Breast epithelium (tissue), 3 donors: ENCODE measurements around the gene CMKLR1.

Experiments
- CTCF ChIP-seq, 3 donors: fragments of 450-650 bp; IDR thresholded peaks; one replicate each; pipeline ENCODE4 v1.5.1; 2016 to 2017; ENCODE audit warnings: antibody characterized with exemption in 3 of 3, mild to moderate bottlenecking in 3 of 3, moderate library complexity in 3 of 3
- POLR2A ChIP-seq: fragments of 450-650 bp; IDR thresholded peaks from one replicate; pipeline ENCODE4 v1.6.1; 2016; ENCODE audit warnings: antibody characterized with exemption, mild to moderate bottlenecking, moderate library complexity

- no peak for TF ChIP-seq CTCF (IDR thresholded peaks at IDR 0.05)
- no peak for TF ChIP-seq POLR2A
These were observed 3.9 kb upstream of the CMKLR1 start for GRCh38 chr12:108342985-108343384.
